GM21723 (cell line): ENCODE data around the gene HOXB7.

Source experiments
- ATAC-seq: cut with Tn5 transposase; IDR thresholded peaks from one replicate; pipeline ENCODE4 v1.9.1; 2021; ENCODE audit warnings: mild to moderate bottlenecking, moderate library complexity; ENCODE audit not compliant: unreplicated experiment

Gene HOXB7

DNA sequence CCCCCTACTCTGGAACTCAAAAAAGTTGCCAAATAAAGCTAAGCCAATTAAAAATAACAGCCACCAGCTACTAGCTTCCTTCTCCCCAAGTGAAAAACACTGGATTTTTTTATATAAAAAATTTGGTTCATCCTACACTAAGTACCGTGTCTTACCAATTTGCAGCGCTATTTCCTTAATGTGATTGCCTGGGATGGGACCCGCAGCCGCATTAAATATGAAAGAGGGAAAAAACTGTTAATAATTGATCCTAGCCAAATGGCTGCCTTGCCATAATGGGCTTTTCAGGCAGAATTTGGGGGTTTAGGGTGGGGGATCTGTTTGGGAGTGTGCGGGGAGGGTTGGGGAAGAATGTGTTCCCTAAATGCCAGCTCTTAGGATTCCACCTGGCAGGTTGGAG, 13.3 kb upstream of the HOXB7 start:
- no peak for ATAC-seq

DNA sequence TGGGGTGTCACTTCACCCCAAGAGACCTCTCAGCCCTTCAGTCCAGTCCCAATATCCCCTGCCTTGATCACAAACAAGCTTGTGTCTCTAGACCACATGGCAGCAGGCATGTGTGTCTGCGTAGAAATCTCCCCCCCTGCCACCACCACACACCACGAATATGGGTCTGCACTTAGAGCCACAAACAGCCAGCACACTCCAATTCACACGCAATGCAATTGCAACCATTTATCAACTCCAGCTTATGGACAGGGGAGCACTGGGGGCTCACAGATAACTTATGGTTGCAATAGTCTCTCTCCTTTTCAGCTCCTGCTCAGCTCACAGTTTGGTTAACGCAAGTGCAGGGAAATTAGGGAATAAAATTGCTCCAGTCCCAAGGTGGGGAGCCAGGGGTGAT, 12.8 kb upstream of the HOXB7 start:
- no peak for ATAC-seq

DNA sequence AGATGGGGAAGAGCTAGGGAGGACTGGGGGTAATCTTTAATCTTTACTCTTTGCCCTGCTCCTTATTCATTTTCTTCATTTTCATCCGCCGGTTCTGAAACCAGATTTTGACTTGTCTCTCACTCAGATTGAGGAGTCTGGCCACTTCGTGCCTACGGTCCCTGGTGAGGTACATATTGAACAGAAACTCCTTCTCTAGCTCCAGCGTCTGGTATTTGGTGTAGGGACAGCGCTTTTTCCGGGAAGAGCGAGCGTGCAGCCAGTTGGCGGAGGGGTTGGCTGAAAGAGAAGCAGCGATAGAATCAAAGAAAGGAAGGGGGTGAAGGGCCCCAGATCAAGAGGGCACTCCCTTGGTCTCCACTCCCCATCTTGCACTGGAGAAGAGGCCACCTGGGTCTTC, 12.0 kb upstream of the HOXB7 start:
- ATAC-seq: no peak

DNA sequence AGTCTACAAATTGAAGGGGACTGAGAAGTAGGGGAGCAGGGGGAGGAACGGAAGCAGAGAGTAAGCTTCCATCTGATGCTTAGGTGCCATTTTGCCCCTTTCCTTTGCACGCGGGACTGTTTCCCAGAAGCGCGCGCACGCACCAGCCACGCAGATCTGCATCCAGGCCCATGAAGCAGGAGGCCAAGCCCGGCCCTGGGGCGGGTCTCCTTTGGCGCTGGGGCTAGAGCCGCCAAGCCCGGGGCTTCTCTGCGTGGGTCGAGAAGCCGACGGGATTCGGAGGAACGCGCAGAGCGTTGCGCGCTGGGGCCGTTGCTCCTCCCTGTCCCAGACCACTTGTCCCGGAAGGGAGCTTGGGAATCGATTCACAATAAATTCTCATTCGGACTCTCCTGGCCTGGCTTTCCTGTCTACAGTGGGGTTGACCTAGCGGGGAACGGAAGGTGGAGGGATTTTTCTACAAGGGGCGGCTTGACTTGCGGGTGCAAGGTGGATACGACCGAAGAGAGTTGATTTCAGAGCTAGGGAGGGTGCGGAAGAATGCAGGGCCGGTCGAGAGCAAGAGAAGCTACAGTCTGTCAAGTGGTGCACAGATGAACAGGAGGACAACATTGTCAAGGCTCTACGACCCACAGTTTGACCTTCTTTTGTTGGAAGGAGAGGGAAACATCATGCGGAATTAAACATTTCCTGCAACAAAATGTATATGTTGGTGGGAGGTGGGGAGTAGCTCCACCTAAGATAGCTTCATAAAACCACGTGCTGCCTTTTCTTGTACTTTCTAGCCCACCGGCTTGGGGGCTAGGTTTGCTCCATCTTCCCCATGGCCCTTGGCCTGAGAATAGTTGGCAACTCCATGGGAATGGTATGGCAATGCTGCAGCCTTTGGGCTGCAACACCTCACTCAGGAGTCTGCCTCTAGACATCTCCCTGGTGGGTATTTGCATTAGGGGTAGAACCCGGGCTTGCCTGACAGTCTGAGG, 10.9 kb upstream of the HOXB7 start:
- ATAC-seq: no peak

DNA sequence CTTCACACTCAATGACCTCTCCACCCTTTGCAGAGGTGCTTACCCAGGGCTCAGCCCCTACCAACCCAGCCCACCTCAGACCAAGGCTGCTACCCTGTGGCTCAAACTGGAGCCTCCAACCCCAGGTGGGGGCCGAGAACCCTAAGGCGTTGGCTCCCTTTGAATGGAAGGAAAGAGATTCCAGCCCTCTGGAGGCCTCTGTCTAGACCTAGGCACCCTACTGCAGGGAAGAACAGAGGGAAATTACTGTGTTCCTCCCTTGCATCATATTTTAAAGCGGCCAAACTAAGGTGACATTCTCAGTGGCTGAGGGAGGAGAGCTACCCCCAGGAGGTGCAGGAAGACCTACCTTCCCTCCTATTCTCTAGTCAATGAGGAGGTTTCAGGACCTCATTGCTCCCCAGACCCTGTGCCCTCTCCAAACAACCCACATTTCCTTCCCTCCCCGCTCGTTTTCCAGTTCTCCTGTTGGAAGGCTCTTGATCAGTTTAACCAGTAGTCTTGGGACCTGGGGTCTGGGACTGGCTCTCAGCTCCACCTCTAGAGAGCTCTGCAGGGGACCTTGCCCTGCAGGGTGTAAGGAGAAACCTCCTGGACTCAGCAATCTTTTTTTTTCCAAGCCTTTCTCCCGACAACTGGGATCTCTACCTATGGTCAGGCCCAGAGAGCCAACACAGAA, 9.8 kb upstream of the HOXB7 start:
- no peak for ATAC-seq

DNA sequence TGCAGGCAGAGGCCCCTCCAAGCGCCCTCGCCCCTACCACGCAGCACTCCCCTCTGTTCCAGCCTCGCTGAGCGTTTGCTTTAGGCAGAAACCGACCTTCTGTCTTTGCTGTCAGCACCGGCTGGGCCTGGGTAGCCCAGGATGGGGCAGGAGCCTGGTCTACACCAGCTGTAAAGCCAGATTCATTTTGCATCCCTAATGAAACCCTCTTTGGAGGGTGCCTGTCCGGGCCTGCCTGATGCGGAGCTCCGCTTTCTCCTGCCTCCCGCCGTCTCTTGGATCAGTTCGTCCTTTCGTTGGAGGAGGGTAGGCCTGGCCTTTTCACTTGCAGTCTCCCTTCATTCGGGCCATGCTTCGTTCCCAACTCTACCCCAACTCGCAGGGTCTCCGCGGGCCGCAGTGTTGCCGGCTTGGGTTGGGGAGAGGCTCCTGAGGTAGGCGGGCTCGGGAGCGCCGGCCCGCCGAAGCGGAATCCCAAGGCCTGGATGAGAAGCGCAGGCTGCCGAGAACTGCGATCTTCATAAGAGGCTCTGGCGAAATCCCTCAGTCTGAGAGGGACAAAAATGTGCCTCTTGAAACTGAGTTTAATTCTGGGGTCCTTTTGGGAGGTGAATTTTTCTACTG, 9.1 kb upstream of the HOXB7 start:
- ATAC-seq: no peak

DNA sequence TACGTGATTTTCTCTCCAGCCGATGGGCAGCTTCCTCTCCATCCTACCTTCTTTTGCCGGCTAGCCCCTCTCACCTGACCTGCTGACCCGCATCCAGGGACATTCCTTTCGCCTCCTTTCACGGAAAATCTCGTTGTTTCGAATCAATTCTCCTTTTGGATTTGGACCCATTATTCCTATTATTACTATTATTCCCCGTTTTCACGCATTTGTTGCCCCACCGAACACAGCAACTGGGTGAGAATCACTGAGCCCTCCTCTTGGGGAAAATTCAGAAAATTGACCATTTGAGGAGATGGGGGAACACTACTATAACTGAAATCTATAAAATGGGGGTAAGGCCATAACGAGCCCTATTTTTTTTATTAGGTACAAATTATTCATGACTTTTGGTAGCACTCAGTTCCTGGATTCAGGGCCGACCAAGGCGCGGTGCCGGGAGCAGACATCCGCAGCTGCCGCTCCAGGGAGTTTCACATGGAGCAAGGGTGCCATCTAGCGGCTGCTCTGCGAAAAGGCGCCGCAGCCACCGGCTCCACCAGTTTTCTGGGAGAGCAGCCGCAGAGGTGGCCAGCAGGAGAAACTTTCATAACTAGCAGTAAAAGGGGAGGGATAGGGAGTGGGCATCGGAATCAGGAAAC, 7.6 kb upstream of the HOXB7 start:
- no peak for ATAC-seq

DNA sequence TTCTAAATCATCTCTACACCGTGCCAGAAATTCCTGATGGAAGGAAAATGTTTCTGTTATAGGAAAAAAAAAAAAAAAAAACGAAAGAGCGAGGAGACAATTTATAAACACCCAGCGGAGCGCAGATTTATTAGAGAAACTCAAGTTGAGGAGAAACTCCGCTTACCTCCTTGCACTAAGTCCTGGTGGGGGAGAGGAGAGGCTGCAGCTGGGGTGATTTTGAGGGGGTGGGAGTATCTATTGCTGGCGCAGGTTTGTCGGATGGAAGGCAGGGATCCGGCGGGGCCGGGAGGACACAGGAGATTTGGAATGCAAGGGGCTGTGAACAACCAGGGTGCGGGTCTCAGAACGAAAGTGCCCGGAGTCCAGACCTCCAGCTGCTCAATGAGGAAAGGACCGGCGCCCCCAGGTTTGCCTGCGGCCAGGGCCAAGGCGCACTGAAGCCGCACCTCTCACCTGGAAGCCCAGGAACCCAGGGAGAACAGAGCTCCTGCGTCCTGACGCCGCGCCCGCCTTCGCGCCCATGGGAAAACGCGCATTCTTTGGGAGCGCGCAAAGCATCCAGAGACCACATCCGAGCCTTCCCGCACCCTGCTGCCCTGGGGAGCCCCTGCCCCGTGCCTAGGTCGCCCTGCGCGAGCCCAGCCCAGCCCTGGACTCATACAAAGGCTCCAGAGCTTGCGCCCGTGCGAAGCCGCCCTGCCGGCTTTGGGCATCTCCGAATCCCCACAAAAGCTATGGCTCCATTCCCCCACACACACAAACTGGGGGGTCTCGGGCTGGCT, 6.8 kb upstream of the HOXB7 start:
- no peak for ATAC-seq

DNA sequence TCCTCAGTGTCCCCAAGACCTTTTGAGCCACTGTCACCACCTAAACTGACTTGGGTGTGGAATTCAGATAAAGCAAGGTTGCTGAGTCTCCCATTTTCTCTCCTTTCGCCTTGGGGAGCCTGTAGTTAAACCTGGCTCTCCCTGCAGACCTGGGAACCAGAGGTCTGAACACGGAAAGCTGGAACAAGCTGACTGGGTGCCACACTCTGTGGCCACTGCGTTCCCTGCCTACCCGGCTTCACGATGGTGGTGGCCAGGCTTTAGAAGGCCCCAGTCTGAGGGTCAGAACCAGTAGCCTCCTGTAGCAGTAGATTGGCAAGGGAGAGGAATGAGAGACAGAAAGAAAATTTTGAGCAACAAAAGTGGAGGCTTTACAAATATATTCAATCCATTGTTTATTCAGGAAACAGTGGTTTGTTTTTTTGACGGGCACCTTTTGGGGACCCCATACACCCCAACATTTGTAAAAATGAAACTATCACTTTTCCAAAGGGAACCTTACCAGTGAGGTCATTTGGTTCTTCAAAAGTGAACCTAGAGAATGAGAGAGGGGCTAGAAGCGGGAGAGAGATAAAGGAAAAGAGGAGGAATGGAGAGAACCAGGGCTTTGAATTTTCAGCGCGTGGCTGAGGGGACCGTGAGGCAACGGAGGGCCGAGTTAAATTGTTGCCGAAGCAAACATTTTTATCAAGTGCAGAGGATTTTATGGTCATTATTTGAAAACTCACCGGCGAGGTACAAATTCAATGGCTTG, 6.1 kb upstream of the HOXB7 start:
- no peak for ATAC-seq

DNA sequence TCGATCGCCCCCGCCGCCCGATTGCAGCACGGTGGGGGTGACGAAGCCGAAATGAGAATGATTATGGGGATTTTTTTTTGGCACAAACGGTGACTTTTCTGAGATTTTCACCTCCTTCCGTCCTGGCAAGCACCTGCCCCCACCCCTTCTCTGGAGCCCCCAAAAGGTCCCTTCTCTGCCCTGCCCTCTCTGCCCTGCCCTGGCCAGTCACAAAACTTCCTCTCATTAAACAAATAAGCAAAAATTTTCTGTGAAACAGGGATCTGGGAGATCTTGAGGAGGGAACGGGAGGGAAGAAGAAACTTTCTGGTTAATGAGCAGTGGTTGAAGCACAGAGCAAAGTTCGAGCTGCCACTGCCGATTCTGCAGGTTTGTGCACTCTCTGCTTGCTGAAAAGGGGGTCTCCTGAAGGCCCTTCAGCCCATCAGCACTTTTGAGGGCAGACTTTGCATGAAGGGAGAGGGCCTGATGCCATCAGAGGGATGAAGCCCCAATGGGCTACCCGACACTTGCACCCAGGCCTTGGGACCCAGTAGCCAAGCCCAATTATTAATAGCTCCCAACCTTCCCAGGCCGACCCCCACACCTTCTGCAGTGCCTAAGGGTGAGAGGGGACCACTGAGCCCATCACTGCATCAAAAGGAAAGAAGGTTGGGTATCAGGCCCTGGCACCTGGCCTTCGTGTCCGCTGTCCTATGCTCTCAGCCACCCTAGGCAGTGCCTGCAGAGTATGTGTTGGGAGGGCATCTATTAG, 5.3 kb upstream of the HOXB7 start:
- no peak for ATAC-seq

DNA sequence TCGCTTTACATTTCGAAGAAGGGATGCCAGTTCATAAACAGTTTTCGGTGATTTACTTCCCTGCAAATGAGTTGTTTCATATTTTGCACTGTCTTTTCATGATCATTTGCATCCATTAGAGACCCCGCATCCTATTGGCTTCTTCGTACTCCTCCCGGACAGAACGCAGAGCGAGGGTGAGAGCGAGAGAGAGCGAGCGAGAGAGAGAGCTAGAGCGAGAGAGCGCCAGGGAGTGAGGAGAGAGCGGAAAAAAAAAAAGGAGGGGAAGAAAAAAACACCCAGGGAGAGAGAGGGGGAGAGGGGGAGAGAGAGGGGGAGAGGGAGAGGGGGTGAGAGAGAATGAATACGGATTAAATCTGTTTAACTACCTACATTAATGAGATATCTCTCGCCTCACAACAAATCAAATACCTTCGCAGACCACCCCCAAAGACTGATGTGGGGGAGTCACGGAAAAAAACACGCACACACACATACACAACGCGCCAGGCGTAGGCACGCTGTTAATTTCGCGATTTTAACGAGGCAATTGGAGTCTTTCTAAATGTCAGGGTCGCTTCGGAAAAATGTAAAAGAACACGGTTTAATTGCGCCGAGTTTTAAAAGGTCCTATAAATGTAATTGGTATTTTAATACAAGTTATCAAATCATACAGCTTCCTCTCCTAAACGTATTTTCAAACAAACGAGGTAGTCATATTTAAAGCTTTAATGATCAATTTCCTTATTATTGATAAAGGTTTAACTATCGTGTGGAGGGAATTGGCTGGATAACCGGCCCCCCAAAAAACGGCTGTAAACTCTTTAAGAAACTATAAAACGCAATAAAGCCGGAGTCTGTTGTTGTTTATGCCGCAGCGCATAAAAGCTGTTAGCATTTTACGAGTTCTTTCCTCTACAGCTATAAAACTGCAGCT, 4.5 kb upstream of the HOXB7 start, which contains the start of gene HOXB8:
Gene HOXB8 (minus strand): TSS at position 246 of the 916 bp plus-strand sequence. CDS start 588 bp downstream, outside the sequence.
- ATAC-seq: no peak

DNA sequence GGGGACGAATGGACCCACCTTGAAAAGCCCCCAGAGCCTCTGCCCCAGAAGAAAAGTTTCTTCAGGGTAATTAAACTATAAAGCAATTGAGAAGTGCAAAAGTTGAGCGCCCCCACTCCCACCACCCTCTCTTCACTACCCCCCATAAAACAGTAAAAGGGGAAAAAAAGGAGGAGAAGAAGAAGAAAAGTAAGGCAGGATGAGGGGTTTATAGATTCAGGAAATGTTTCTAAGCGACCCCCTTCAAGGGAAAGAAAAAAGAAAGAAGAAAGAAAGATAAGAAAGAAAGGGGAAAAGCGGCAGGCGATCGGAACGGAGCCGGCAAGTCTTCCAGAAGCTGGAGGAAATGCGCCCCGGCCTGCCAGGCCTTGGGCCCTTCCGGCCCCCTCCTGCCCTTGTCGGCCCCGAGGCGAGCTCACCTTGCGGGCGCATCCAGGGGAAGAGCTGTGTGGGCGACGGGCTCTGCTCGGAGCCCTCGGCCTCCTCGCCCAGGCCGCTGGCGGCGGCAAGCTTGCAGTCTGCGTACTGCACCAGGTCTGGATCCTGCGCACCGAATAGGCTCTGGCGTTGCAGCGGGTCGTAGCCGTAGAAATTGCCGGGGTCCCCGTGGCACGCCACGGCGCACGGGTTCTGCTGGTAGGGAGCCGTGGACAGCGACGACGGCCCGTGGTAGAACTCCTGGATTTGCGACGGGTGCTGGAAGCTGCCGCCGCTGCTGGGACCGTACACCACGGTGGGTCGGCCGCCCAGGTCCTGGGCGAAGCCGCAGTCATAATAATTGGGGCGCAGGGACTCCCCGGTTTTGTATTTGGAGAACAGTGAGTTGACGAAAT, 3.3 kb upstream of the HOXB7 start:
- ATAC-seq: no peak

DNA sequence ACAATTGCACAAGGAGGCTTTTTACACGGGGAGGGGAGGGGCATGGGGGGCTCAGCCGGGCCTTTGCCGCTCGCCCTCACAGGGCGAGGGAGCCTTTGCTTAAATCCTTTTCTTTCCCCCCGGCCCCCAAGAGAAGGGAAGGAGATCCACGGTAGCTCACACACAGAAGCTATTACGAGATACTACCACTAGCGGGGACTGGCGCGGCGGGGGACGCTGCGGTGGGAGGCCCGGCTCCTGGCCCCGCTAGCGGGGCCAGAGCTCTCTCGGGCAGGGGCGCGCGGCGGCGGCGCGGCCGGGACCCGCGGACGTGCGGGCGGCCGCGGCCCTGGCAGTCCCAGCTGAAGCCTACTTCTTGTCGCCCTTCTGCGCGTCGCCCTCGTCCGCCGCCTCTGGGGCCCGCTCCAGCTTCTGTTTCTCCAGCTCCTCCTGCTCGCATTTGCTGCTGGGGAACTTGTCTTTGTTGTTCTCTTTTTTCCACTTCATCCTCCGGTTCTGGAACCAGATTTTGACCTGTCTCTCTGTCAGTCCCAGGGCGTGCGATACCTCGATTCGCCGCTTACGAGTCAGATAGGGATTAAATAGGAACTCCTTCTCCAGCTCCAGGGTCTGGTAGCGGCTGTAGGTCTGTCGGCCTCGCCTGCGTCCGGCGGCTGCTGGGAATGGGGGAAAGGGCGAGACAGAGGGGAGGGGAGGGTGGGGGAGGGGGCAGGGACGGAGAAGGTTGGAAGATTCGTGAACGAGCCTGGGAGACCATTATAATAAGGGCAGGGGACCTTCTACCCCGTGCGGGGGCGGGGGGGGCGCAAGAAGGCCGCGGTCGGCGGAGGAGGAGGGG, 2.3 kb upstream of the HOXB7 start:
- no peak for ATAC-seq

DNA sequence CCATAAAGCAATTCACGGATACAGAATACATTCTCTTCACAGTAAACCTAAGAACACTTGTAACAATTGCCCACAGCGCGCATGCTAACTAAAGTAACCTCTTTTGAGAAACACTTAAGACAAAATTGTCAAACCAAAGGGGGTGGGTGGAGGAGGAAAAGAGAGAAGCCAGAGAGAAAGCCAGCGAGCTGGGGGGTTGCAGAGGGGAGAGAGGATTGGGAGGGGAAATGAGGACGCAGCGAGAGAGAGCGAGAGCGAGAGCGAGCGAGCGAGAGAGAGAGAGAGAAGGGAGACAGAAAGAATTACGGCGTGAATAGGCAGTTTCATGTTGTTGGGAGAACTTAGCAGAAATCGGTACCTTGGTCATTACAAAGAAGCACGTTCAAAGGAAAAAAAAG, 1.6 kb upstream of the HOXB7 start:
- ATAC-seq: no peak

DNA sequence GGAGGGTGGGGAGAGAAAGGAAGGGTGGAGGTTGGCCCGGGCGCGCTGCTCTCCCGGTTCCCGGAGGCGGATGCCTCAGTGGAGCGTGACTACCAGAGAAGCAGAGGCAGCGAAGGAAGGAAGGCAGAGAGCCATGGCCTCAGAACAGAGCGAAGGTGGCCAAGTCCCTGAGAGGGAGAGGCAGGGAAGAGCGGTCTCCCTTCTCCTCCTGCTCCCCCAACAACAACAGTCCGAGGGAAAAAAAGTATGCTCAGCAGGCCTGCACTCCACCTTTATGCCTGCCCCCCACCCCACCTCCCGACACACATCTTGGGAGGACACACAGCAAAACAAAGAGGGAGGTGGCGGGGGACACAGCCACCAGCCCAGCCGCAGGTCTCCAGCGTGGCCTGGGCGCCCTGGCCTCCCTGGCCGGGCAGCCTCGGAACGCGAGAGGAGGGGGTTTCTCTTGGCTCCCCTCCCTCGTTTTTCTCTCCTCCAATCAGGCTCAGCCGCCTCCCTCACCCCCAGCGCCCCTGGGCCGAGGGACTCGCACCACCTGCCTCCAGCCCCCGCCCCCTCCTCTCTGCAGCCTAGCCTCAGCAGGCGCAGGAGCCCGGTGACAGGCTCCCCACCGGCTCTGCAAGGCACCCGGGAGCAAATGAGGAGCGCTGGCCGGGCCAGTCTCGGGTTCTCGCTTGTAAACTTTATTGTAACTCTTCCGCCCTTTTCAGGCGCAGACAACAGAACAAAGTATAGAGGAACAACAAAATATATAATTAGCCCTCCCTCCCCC, 1.1 kb upstream of the HOXB7 start:
- ATAC-seq: no peak
